Pancreas (tissue), 10 donors: ENCODE data around the gene EVX1. TPM values are rescaled to one million over a fixed set of nuclear protein-coding genes. Genes with fewer than 3 reads are reported as not detected.
A peak's percentile ranks its signal among the peaks of the same experiment; 100 is the strongest.

Source experiments
- ATAC-seq, 4 donors: fragments of 200-7000 bp; cut with Tn5 transposase; one replicate each; pipeline versions ENCODE4 v1.8.0 to v1.9.1; 2020; ENCODE audit warnings: mild to moderate bottlenecking in 4 of 4, moderate library complexity in 4 of 4
- DNase-seq, 6 donors: peaks; one replicate each; pipeline ENCODE4 v3.0.0-alpha.2; 2020
- FAIRE-seq: peaks from 2 replicates; lab custom pipeline; 2012; peaks lifted over from hg19 to GRCh38; lab: Jason Lieb, UNC
- H3K27ac ChIP-seq, 4 donors: fragments of 200-600 bp; sonication (generic); 1 replicate in 3 of 4; 2 replicates in 1 of 4; pipeline versions ENCODE4 v1.5.0 to v1.8.0; 2020
- H3K27me3 ChIP-seq, 4 donors: fragments of 200-600 bp; one replicate each; pipeline ENCODE4 v1.8.0; 2021
- H3K36me3 ChIP-seq, 3 donors: fragments of 200-600 bp; sonication (generic) in 1 of 3; one replicate each; pipeline versions ENCODE4 v1.5.0 to v1.8.0; 2020 to 2021
- H3K4me1 ChIP-seq, 3 donors: fragments of 200-600 bp; one replicate each; pipeline ENCODE4 v1.8.0; 2021
- H3K4me3 ChIP-seq, 4 donors: fragments of 200-600 bp; sonication (generic) in 2 of 4; one replicate each; pipeline versions ENCODE4 v1.5.0 to v1.8.0; 2020 to 2021
- H3K9me3 ChIP-seq, 4 donors: fragments of 200-600 bp; one replicate each; pipeline ENCODE4 v1.8.0; 2021
- CTCF ChIP-seq, 4 donors: fragments of 200-600 bp; sonication (generic) in 3 of 4; IDR thresholded peaks; one replicate each; pipeline versions ENCODE4 v1.5.0 to v1.8.0; 2021; ENCODE audit warnings: antibody characterized with exemption in 4 of 4
- WGBS, 2 donors: extraction: QIAGEN DNeasy Blood & Tissue Kit; methylation state at CpG; one replicate each; pipeline ENCODE4 v1.1.7; 2013; 5-methylcytosine and 5-hydroxymethylcytosine counted together
- intact Hi-C, 3 donors: fragments of 100-400 bp; cut with DNase I; formaldehyde crosslinking; loops; one replicate each; pipeline versions ENCODE4 v1.11.1 to v1.14.2; 2022
- polyA plus RNA-seq, 2 donors: library from polyadenylated mRNA; stranded (reverse); fragments of 200-250 nt; gene quantifications; one replicate each; pipeline ENCODE4 v1.2.3, GENCODE V29; 2013
- total RNA-seq, 6 donors: library from RNA; stranded (reverse); fragmentation: NEBNext Ultra II Directional in 4 of 6; extraction: Animal tissue kit (Norgen Biotek cat#: 25700) in 4 of 6; gene quantifications; one replicate each; pipeline versions ENCODE4 v1.2.1 to v1.2.4, GENCODE V29; 2021 to 2023
- donor health status: healthy with polysubstance abuse.
- donor health status: DM: no; HTN: no; CAD: no; lungs with moderate emphysema.
- donor health status: DM: no; HTN: no; CAD: no.
- donor health status: control.
- donor health status: control.
- donor health status: Bipolar disorder and iron deficiency.
- donor health status: DM: yes; HTN: yes; CAD: no.
- donor health status: DM: no; HTN: no; CAD: no.
- donor health status: DM: no; HTN: no; CAD: no.
- donor health status: DM: yes; HTN: yes; CAD: no.

The EVX1 gene
- total and polyA plus RNA-seq, 8 donors: 0.05 TPM; not detected in 7

DNA sequence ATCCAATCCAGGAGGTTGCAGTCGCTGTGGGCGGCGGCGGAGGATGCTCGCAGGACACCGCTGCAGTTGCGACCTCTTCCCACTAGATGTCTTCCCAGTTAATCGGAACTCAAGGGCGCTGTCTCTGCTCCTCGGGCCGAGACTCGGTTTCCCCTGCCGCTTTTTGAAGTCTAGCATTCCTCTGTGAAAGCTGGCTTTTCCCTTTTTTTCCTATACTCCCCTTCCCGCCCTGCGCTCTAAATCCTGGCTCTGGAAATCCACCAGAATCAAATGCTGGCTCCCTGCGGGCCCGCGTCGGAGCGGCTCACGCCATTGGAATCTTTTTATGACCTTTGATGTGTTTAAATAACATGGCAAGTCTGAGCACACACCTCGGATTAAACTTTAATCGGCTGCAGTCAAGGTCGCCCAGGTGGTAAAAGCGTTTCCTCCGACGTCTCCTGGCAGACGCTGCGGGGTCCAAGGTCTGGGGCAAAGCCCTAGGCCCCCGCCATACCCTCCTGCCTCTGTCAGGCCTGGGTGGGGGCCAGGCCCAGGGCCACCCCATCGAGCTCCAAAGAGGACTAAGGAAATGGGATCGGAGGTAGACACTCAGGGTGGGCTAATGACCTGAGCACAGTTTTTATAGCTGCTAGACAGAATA is 32.0 kb upstream of the EVX1 start:
- ATAC-seq (peak; percentile 69 to 79 (median 76)), FAIRE-seq (no peak), DNase-seq (peak in 4 of 6 donors; percentile 33 to 67 (median 51))
- H3K9me3 ChIP-seq: no peaks in the 10 kb centered on the region
- H3K27ac ChIP-seq: no peak overlapping the region
- peak in 3 of 4 donors; percentile 42 to 62 (median 44) for TF ChIP-seq CTCF (IDR thresholded peaks at IDR 0.05)
- H3K4me3 ChIP-seq: peak overlapping the region in 1 of 4 donors; percentile 22
- no peaks in the 10 kb centered on the region for H3K36me3 ChIP-seq
- intact Hi-C loops: no loop called here
- WGBS, 2 donors: 7 to 8% methylated on average over 32 of the region's 32 CpGs
- H3K27me3 ChIP-seq: peaks cover 10 to 77% (median 24%) of the 10 kb centered on the region in 4 donors
- peaks cover 0 to 7% (median 0%) of the 10 kb centered on the region in 3 donors for H3K4me1 ChIP-seq

- H3K27ac ChIP-seq: no peak overlapping the region
- no peak for DNase-seq
Measured at GRCh38 chr7:27211084-27211446, 31.5 kb upstream of the EVX1 start.

DNA sequence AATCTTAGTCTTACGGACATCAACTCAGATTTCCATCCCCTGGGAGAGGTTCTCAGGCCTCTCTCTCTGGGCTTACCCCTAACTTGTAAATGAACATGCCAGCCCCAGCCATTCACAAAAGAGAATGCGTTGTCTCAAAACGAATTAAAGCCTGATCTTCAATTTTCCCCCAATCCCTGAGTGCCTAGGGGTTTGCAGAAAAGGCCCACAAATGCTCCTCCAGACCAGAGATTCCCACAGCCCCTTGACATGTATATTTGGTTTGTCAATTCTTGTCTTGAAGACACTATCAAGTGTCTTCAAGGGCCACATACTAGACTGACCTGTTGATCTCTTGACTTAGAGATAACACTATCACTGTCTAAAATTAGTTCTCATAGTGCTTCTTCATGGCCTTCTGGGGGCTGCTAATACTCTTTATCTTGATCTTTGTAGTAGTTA is 30.8 kb upstream of the EVX1 start:
- FAIRE-seq (no peak), ATAC-seq (no peak)

More at GRCh38 chr7:27211084-27211446, 31.5 kb upstream of the EVX1 start:
- peaks cover 0 to 7% (median 0%) of the 10 kb centered on the region in 3 donors for H3K4me1 ChIP-seq
- intact Hi-C loops: no loop called here
- ATAC-seq (no peak), FAIRE-seq (no peak)
- no peaks in the 10 kb centered on the region for H3K36me3 ChIP-seq
- 80 to 86% methylated on average over 1 of the region's 1 CpG for WGBS, 2 donors
- H3K27me3 ChIP-seq: peaks cover 6 to 72% (median 24%) of the 10 kb centered on the region in 4 donors
- no peak overlapping the region for H3K4me3 ChIP-seq
- no peak for TF ChIP-seq CTCF (IDR thresholded peaks at IDR 0.05)
- no peaks in the 10 kb centered on the region for H3K9me3 ChIP-seq

GRCh38 chr7:27212497-27213432 is 29.8 kb upstream of the EVX1 start:
- Histone ChIP-seq H3K4me1 (peaks cover 0 to 7% (median 0%) of the 10 kb centered on the region in 3 donors), H3K4me3 (peak overlapping the region in 1 of 4 donors; percentile 3), H3K27me3 (peaks cover 0 to 55% (median 16%) of the 10 kb centered on the region in 4 donors), H3K27ac (no peak overlapping the region), H3K9me3 (no peaks in the 10 kb centered on the region), H3K36me3 (no peaks in the 10 kb centered on the region)
- DNase-seq (no peak), FAIRE-seq (no peak), ATAC-seq (peak in 1 of 4 donors; percentile 53)
- 12 to 14% methylated on average over 50 to 52 of the region's 52 CpGs for WGBS, 2 donors
- no peak for TF ChIP-seq CTCF (IDR thresholded peaks at IDR 0.05)
- intact Hi-C loops: no loop called here

More for the DNA sequence above, 30.8 kb upstream of the EVX1 start:
- intact Hi-C loops: no loop called here
- no peak for DNase-seq
- H3K36me3 ChIP-seq: no peaks in the 10 kb centered on the region
- TF ChIP-seq CTCF (IDR thresholded peaks at IDR 0.05): no peak
- peaks cover 0 to 7% (median 0%) of the 10 kb centered on the region in 3 donors for H3K4me1 ChIP-seq
- H3K9me3 ChIP-seq: no peaks in the 10 kb centered on the region
- H3K27ac ChIP-seq: no peak overlapping the region
- H3K27me3 ChIP-seq: peaks cover 6 to 65% (median 19%) of the 10 kb centered on the region in 4 donors
- 53 to 55% methylated on average over 3 of the region's 3 CpGs for WGBS, 2 donors
- H3K4me3 ChIP-seq: no peak overlapping the region
